ELF-1 (cell line): ENCODE results near the gene NOP14.

Source experiments
- DNase-seq: peaks from one replicate; pipeline ENCODE4 v3.0.0-alpha.2; 2016; ENCODE audit warnings: low read depth, low spot score

NOP14 gene

GRCh38 chr4:2914256-2915126, 48.7 kb downstream of the NOP14 start:
- no peak for DNase-seq

GRCh38 chr4:2913168-2913567, 50.0 kb downstream of the NOP14 start:
- DNase-seq, result no peak

GRCh38 chr4:2911868-2912267, 51.3 kb downstream of the NOP14 start:
- DNase-seq, result no peak

- no peak for DNase-seq
These were observed 52.8 kb downstream of the NOP14 start for GRCh38 chr4:2910409-2910808.

GRCh38 chr4:2909583-2909982, 53.6 kb downstream of the NOP14 start:
- no peak for DNase-seq

- no peak for DNase-seq
These were observed 54.5 kb downstream of the NOP14 start for GRCh38 chr4:2908686-2909085.

GRCh38 chr4:2907706-2908293, 55.4 kb downstream of the NOP14 start:
- DNase-seq, result no peak

- no peak for DNase-seq
These were observed 56.0 kb downstream of the NOP14 start for GRCh38 chr4:2907226-2907625.

- no peak for DNase-seq
These were observed 57.0 kb downstream of the NOP14 start for GRCh38 chr4:2906218-2906617.

GRCh38 chr4:2905544-2905943, 57.7 kb downstream of the NOP14 start:
- DNase-seq, result no peak

GRCh38 chr4:2902126-2902525, 61.1 kb downstream of the NOP14 start:
- DNase-seq, result no peak

GRCh38 chr4:2901186-2901585, 62.0 kb downstream of the NOP14 start:
- DNase-seq, result no peak

GRCh38 chr4:2900741-2901140, 62.5 kb downstream of the NOP14 start:
- no peak for DNase-seq

- DNase-seq, result no peak
These were observed 65.2 kb downstream of the NOP14 start for GRCh38 chr4:2898001-2898400.

GRCh38 chr4:2893772-2894171, 69.4 kb downstream of the NOP14 start:
- DNase-seq, result no peak

GRCh38 chr4:2891294-2891693, 71.9 kb downstream of the NOP14 start:
- DNase-seq, result no peak

- DNase-seq, result no peak
These were observed 74.3 kb downstream of the NOP14 start for GRCh38 chr4:2888886-2889285.
